ENCODE results near the gene BZW1. TPM values are rescaled to one million over a fixed set of nuclear protein-coding genes. Genes with fewer than 3 reads are reported as not detected.
A peak's percentile ranks its signal among the peaks of the same experiment; 100 is the strongest.

Gene BZW1
- total and polyA plus RNA-seq, 4 donors = 63.0 to 189 (median 161) TPM

GRCh38 chr2:200812122-200813022 is 662 bp downstream of the BZW1 start (continued):
- peak; percentile 21 for TF ChIP-seq REST (IDR thresholded peaks at IDR 0.05)
- TF ChIP-seq RAD21 (IDR thresholded peaks at IDR 0.05) = peak; percentile 67 to 78

GRCh38 chr2:200814276-200814815 is 2.6 kb downstream of the BZW1 start:
- H3K4me1 ChIP-seq (ENCODE audit: control insufficient read depth in 4 of 4, insufficient read depth in 4 of 4, low read length in 3 of 4) = peaks cover 0 to 37% (median 21%) of the 10 kb centered on the region in 4 donors
- H3K27ac ChIP-seq (ENCODE audit: low read depth in 1 of 2, low read length in 2 of 2) = no peak overlapping the region
- WGBS = 82% methylated on average over 3 of the region's 3 CpGs
- peaks cover 6 to 55% (median 51%) of the 10 kb centered on the region in 4 donors for H3K36me3 ChIP-seq (ENCODE audit: control insufficient read depth in 4 of 4, insufficient read depth in 3 of 4, low read depth in 1 of 4, low read length in 3 of 4)
- H3K27me3 ChIP-seq (ENCODE audit: control insufficient read depth in 4 of 4, insufficient read depth in 4 of 4, low read length in 3 of 4) = no peaks in the 10 kb centered on the region
- no peak for DNase-seq (ENCODE audit: low spot score)
- H3K9ac ChIP-seq (ENCODE audit: low read depth in 1 of 2, low read length in 2 of 2) = no peak overlapping the region
- H3K9me3 ChIP-seq (ENCODE audit: control insufficient read depth in 4 of 4, low read length in 3 of 4) = no peaks in the 10 kb centered on the region
- TF ChIP-seq FOXA1 (IDR thresholded peaks at IDR 0.05) (no peak), YY1 (IDR thresholded peaks at IDR 0.05) (no peak), NR2F2 (IDR thresholded peaks at IDR 0.05) (no peak), HNF4A (conservative IDR thresholded peaks at IDR 0.05) (no peak), ATF3 (IDR thresholded peaks at IDR 0.05) (no peak)
- no peak overlapping the region for H3K4me3 ChIP-seq (ENCODE audit: low read depth in 1 of 3, low read length in 3 of 3)

- no peak overlapping the region for H3K27ac ChIP-seq (ENCODE audit: low read depth in 1 of 2, low read length in 2 of 2)
- no peak overlapping the region for H3K4me3 ChIP-seq (ENCODE audit: low read depth in 1 of 3, low read length in 3 of 3)
- WGBS = 76% methylated on average over 1 of the region's 1 CpG
- H3K27me3 ChIP-seq (ENCODE audit: control insufficient read depth in 4 of 4, insufficient read depth in 4 of 4, low read length in 3 of 4) = no peaks in the 10 kb centered on the region
- H3K9me3 ChIP-seq (ENCODE audit: control insufficient read depth in 4 of 4, low read length in 3 of 4) = no peaks in the 10 kb centered on the region
- H3K4me1 ChIP-seq (ENCODE audit: control insufficient read depth in 4 of 4, insufficient read depth in 4 of 4, low read length in 3 of 4) = peaks cover 0 to 35% (median 20%) of the 10 kb centered on the region in 4 donors
- H3K9ac ChIP-seq (ENCODE audit: low read depth in 1 of 2, low read length in 2 of 2) = no peak overlapping the region
- peaks cover 6 to 60% (median 57%) of the 10 kb centered on the region in 4 donors for H3K36me3 ChIP-seq (ENCODE audit: control insufficient read depth in 4 of 4, insufficient read depth in 3 of 4, low read depth in 1 of 4, low read length in 3 of 4)
- DNase-seq (ENCODE audit: low spot score) = no peak
- TF ChIP-seq TAF1 (conservative IDR thresholded peaks at IDR 0.05) (no peak), MAX (IDR thresholded peaks at IDR 0.05) (no peak), FOXA2 (IDR thresholded peaks at IDR 0.05) (no peak), CTCF (IDR thresholded peaks at IDR 0.05; ENCODE audit: low read depth, low read length, missing input control) (no peak), ZBTB33 (IDR thresholded peaks at IDR 0.05) (no peak), EGR1 (IDR thresholded peaks at IDR 0.05; ENCODE audit: low read depth in 2 of 2) (no peak), REST (IDR thresholded peaks at IDR 0.05) (no peak), JUND (IDR thresholded peaks at IDR 0.05) (no peak), FOXA1 (IDR thresholded peaks at IDR 0.05) (no peak)
Observed at GRCh38 chr2:200814917-200815316, 3.2 kb downstream of the BZW1 start.

All from liver (tissue), 9 donors.